ENCODE measurements around the gene DPF3.

Gene DPF3

DNA sequence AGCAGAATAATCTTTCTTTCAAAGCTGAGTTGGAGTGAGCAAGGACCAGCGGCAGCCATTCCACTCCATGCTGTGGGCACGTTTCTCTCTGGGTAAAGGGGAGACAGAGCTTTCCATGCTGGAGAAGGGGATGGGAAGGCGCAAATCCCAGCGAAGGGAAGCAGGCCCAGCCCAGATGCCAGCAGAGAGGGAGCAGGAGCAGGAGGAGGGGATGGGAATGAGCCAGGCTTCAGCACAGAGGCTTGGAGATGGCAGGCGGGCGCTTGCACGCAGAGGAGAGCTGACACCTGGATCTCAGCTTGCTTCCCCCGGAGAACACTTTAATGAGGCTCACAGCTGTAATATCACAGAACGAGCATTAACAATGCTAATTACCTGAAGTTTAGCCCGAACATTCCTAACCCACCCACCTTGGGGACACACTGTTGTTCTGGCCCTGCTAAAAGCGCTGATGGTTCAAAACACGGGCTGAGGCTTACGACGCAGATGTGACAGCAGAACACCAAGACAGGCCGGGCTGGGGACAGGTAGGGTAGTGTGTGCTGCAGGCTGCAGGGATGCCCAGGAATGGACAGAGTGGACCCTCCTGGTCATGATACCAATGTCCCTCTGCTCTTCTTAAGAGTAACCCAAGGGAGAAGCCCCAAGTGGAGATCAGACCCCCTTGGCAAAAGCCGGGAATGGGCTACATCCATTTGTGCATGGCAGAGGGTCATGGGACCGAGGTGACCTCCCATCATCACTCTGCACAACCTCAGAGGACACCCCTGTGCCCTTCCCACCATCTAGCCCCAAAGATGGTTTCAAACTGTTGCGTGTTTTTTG lies 288.6 kb downstream of the DPF3 start:
- no peak for DNase-seq (ENCODE audit: extremely low spot score)
- POLR2A ChIA-PET = no interaction called here
- TF ChIP-seq HDGF (IDR thresholded peaks at IDR 0.05; ENCODE audit: borderline replicate concordance) (no peak), SUZ12 (IDR thresholded peaks at IDR 0.05) (no peak)
- CTCF ChIA-PET = no interaction called here

DNA sequence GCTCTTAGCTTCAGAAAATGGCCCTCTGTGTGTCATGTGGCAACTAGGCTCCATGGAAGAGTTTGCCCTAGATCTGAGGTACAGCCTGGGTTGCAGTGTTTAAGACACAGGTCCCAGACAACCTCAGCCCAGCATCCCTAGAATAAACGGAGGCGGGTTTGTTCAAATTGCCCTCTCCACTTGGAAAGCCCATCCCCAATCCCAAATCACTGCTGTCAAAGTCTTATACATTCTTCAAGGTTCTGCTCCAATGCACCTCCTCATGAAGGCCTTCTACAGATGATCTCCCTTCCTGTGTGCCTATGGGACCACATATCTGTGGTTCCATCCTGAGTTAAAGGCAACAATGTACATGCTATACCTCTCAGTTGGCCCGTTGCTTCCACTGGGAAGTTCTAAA lies 289.8 kb downstream of the DPF3 start:
- TF ChIP-seq HDGF (IDR thresholded peaks at IDR 0.05; ENCODE audit: borderline replicate concordance) (no peak), ZNF384 (IDR thresholded peaks at IDR 0.05) (no peak), ELF4 (IDR thresholded peaks at IDR 0.05) (no peak), FOXA1 (IDR thresholded peaks at IDR 0.05) (no peak), ARNT (IDR thresholded peaks at IDR 0.05) (no peak), SP1 (IDR thresholded peaks at IDR 0.05) (no peak), BHLHE40 (IDR thresholded peaks at IDR 0.05; ENCODE audit: borderline replicate concordance) (no peak), SUZ12 (IDR thresholded peaks at IDR 0.05) (no peak), CTBP1 (IDR thresholded peaks at IDR 0.05; ENCODE audit: borderline replicate concordance) (no peak), L3MBTL2 (conservative IDR thresholded peaks at IDR 0.05) (no peak), TARDBP (IDR thresholded peaks at IDR 0.05) (no peak)
- TF ChIP-seq, protein P1, sequence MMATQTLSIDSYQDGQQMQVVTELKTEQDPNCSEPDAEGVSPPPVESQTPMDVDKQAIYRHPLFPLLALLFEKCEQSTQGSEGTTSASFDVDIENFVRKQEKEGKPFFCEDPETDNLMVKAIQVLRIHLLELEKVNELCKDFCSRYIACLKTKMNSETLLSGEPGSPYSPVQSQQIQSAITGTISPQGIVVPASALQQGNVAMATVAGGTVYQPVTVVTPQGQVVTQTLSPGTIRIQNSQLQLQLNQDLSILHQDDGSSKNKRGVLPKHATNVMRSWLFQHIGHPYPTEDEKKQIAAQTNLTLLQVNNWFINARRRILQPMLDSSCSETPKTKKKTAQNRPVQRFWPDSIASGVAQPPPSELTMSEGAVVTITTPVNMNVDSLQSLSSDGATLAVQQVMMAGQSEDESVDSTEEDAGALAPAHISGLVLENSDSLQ (IDR thresholded peaks at IDR 0.05) = no peak
- ChIA-PET POLR2A (no interaction called here), CTCF (no interaction called here)
- no peak for DNase-seq (ENCODE audit: extremely low spot score)

DNA sequence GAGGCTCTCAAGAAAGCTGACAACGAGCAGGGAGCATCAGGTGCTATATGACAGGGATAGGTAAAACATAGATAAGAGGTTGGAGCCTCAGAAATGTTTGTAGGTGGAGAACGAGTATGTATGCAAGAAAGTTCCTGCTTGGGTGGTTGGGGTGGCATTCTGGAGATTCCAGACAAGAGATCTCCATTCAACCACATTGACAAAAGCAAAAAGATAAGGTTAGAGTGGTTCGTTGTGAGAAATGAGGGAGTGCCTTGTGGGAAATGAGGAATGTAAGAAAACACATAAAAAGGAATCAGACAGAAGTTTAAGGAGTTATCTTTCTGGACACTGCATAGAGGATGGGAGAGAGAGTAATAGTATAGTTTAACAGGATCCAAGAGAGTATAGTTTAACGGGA lies 290.3 kb downstream of the DPF3 start:
- no peak for TF ChIP-seq FOXM1 (IDR thresholded peaks at IDR 0.05; ENCODE audit: borderline replicate concordance)
- TF ChIP-seq LEF1 (IDR thresholded peaks at IDR 0.05; ENCODE audit: borderline replicate concordance) = no peak
- no peak for TF ChIP-seq SP1 (IDR thresholded peaks at IDR 0.05)
- TF ChIP-seq ELF4 (IDR thresholded peaks at IDR 0.05) = no peak
- no peak for TF ChIP-seq SUZ12 (IDR thresholded peaks at IDR 0.05)
- TF ChIP-seq L3MBTL2 (conservative IDR thresholded peaks at IDR 0.05) = no peak
- TF ChIP-seq TARDBP (IDR thresholded peaks at IDR 0.05) = no peak
- TF ChIP-seq BHLHE40 (IDR thresholded peaks at IDR 0.05; ENCODE audit: borderline replicate concordance) = no peak
- TF ChIP-seq HDGF (IDR thresholded peaks at IDR 0.05; ENCODE audit: borderline replicate concordance) = no peak
- TF ChIP-seq NFRKB (IDR thresholded peaks at IDR 0.05) = no peak
- no peak for TF ChIP-seq FOXA1 (IDR thresholded peaks at IDR 0.05)
- no peak for TF ChIP-seq ZNF384 (IDR thresholded peaks at IDR 0.05)
- no peak for TF ChIP-seq FOXK2 (IDR thresholded peaks at IDR 0.05)
- TF ChIP-seq ARNT (IDR thresholded peaks at IDR 0.05) = no peak
- TF ChIP-seq, protein P1 (IDR thresholded peaks at IDR 0.05) = no peak
- no peak for TF ChIP-seq CTBP1 (IDR thresholded peaks at IDR 0.05; ENCODE audit: borderline replicate concordance)
- CTCF ChIA-PET = interaction anchor here (1.1 kb wide), 1 partner anchor 90 kb away, joined by 7 read pairs; no protein-coding TSS in a partner anchor
- POLR2A ChIA-PET = no interaction called here
- no peak for DNase-seq (ENCODE audit: extremely low spot score)

DNA sequence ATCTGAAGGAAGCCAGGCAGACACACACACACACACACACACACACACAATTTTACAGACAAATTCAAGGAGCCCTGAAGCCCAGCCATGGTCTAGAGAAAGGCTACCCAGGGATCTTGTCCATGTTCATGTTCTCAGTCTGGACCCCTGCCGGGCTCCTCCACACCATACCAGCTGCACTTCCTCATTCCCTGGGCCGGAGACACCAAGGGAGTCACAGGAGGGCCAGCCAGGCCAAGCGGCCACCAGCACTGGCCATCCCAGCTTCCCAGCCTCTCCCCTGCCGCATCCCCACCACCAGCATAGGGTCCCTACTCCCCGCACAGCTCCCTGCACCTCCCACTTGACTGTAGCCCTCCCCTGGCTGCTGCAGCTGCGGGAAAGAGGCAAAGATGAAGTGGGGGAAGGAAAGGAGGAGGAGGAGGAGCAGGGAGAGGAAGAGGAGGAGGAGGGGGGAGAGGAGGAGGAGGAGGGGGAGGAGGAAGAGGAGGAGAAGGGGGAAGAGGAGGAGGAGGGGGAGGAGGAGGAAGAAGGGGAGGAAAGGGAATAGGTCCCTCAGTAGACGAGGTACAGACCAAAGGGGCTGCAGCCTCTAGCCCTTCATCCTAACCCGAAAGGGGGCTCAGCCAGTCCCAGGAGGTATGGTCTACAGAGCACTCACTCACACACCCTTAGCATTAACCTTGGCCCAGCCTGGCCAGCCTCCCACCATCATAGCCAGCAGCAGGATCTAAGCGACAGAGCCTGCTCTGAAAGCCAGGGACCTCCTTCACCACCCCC lies 293.2 kb downstream of the DPF3 start:
- POLR2A ChIA-PET = no interaction called here
- TF ChIP-seq ZNF384 (IDR thresholded peaks at IDR 0.05) = no peak
- no peak for TF ChIP-seq L3MBTL2 (conservative IDR thresholded peaks at IDR 0.05)
- no peak for TF ChIP-seq FOXK2 (IDR thresholded peaks at IDR 0.05)
- no peak for TF ChIP-seq CTBP1 (IDR thresholded peaks at IDR 0.05; ENCODE audit: borderline replicate concordance)
- no peak for TF ChIP-seq ELF4 (IDR thresholded peaks at IDR 0.05)
- TF ChIP-seq NFRKB (IDR thresholded peaks at IDR 0.05) = no peak
- TF ChIP-seq, protein P1 (IDR thresholded peaks at IDR 0.05) = no peak
- TF ChIP-seq LEF1 (IDR thresholded peaks at IDR 0.05; ENCODE audit: borderline replicate concordance) = no peak
- TF ChIP-seq FOXM1 (IDR thresholded peaks at IDR 0.05; ENCODE audit: borderline replicate concordance) = no peak
- no peak for TF ChIP-seq BHLHE40 (IDR thresholded peaks at IDR 0.05; ENCODE audit: borderline replicate concordance)
- no peak for TF ChIP-seq SP1 (IDR thresholded peaks at IDR 0.05)
- TF ChIP-seq SUZ12 (IDR thresholded peaks at IDR 0.05) = no peak
- DNase-seq (ENCODE audit: extremely low spot score) = no peak
- CTCF ChIA-PET = no interaction called here

DNA sequence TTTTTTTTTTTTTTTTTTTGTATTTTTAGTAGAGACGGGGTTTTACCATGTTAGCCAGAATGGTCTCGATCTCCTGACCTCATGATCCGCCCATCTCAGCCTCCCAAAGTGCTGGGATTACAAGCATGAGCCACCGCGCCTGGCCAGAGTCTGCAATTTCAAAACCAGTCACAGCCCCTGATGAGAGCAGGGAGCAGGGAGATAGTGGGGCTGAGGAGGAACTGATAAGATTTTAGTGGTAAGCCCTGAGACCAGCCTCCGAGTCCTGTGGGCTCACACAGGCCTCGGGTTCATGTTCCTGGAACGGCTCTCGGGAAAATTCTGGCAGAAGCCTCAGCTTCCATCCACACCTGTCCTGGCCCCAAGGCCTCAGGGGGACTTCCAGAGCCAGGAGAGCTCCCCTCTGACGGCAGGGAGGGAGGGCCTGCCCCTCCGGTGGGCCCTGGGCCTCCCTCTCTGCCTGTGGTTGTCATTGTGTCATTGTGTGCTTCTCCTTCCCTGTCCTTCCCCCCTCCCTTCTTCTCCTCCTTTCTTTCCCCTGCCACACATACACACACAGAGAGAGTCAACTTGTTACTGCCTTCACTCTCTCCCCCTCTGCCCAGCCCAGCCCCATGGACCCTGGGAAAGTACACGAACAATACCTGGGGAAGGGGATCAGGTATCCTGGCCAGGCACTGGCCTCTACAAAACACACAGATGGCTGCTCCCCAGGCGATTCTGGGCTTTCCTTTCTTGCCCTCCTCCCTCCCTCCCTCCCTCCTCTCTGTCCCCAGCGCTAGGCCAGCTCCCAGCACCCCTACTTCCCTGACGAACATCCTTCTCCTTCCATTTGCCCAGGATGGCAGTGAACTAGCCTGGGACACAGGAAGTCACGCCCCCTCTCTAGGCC lies 294.1 kb downstream of the DPF3 start:
- TF ChIP-seq ELF4 (IDR thresholded peaks at IDR 0.05) = no peak
- no peak for TF ChIP-seq FOXA1 (IDR thresholded peaks at IDR 0.05)
- no peak for TF ChIP-seq NFRKB (IDR thresholded peaks at IDR 0.05)
- no peak for TF ChIP-seq FOXM1 (IDR thresholded peaks at IDR 0.05; ENCODE audit: borderline replicate concordance)
- TF ChIP-seq CTBP1 (IDR thresholded peaks at IDR 0.05; ENCODE audit: borderline replicate concordance) = no peak
- ChIA-PET POLR2A (no interaction called here), CTCF (interaction anchor here (0.6 kb wide), 1 partner anchor 9 kb away, joined by 4 read pairs; no protein-coding TSS in a partner anchor)

More for the DNA sequence above, 294.1 kb downstream of the DPF3 start:
- DNase-seq (ENCODE audit: extremely low spot score) = no peak

Measured in HEK293T (cell line).